IMR-90 (cell line): ENCODE measurements around the gene ZNF48. TPM values are rescaled to one million over a fixed set of nuclear protein-coding genes. Genes with fewer than 3 reads are reported as not detected.

Experiments
- ATAC-seq: fragments of 200-7000 bp; cut with Tn5 transposase; 2 replicates; pipeline ENCODE4 v1.9.1; 2020; ENCODE audit warnings: low read depth, mild to moderate bottlenecking, moderate library complexity
- BruUV-seq: library from RNA; stranded (reverse); fragments of 400-500 nt; replicated peaks from 2 replicates; lab custom pipeline; 2021; lab: Mats Ljungman, UMichigan
- CTCF ChIA-PET: fragments of 300-600 bp; formaldehyde crosslinking; extraction: SDS; loops from one replicate; lab custom pipeline; 2021; ENCODE audit warnings: antibody characterized with exemption; lab: Yijun Ruan, JAX
- POLR2A ChIA-PET: fragments of 300-600 bp; sonication (Branson Sonifier 250); formaldehyde crosslinking; loops from one replicate; lab custom pipeline; 2022; ENCODE audit warnings: antibody characterized with exemption; ENCODE audit not compliant: unreplicated experiment; lab: Charles Lee
- DNase-seq: peaks from one replicate; pipeline ENCODE4 v3.0.0; 2013
- H2AFZ ChIP-seq: replicated peaks from 2 replicates; pipeline ENCODE3; 2013; ENCODE audit warnings: low read length, mild to moderate bottlenecking; ENCODE audit not compliant: poor library complexity
- H2AK5ac ChIP-seq: 2 replicates; pipeline ENCODE4 v1.6.1; 2013; ENCODE audit warnings: low read depth, low read length, inconsistent platforms
- H2AK9ac ChIP-seq: replicated peaks from 2 replicates; pipeline ENCODE3; 2013; ENCODE audit warnings: mild to moderate bottlenecking, low read depth, low read length, moderate library complexity; ENCODE audit not compliant: poor library complexity
- H2BK120ac ChIP-seq: 2 replicates; pipeline ENCODE4 v1.6.1; 2013; ENCODE audit warnings: low read depth, low read length, inconsistent platforms
- H2BK15ac ChIP-seq: 3 replicates; pipeline ENCODE4 v1.6.1; 2013; ENCODE audit warnings: low read depth, low read length, inconsistent platforms
- H2BK20ac ChIP-seq: 2 replicates; pipeline ENCODE4 v1.6.1; 2013; ENCODE audit warnings: low read depth, mild to moderate bottlenecking, inconsistent platforms, low read length, moderate library complexity
- H2BK5ac ChIP-seq: 2 replicates; pipeline ENCODE4 v1.6.1; 2013; ENCODE audit warnings: mild to moderate bottlenecking, low read depth, low read length, inconsistent platforms; ENCODE audit not compliant: poor library complexity, severe bottlenecking
- H3K14ac ChIP-seq: replicated peaks from 2 replicates; pipeline ENCODE4 v1.6.1; 2013; ENCODE audit warnings: low read depth, low read length, inconsistent platforms
- H3K18ac ChIP-seq: 2 replicates; pipeline ENCODE4 v1.6.1; 2013; ENCODE audit warnings: low read depth, low read length, control low read depth
- H3K23ac ChIP-seq: 2 replicates; pipeline ENCODE4 v1.6.1; 2013; ENCODE audit warnings: low read depth, low read length, inconsistent platforms
- H3K27ac ChIP-seq: 2 replicates; pipeline ENCODE4 v1.5.1; 2013; ENCODE audit warnings: mild to moderate bottlenecking, control low read depth, low read length; ENCODE audit not compliant: insufficient read depth
- H3K27me3 ChIP-seq: 2 replicates; pipeline ENCODE4 v1.6.1; 2013; ENCODE audit warnings: low read length; ENCODE audit not compliant: control insufficient read depth, insufficient read depth
- H3K36me3 ChIP-seq: 2 replicates; pipeline ENCODE4 v1.6.1; 2013; ENCODE audit warnings: low read length, mixed read lengths; ENCODE audit not compliant: control insufficient read depth, insufficient read depth
- H3K4ac ChIP-seq: 2 replicates; pipeline ENCODE4 v1.6.1; 2013; ENCODE audit warnings: low read depth, low read length, inconsistent platforms
- H3K4me1 ChIP-seq: 2 replicates; pipeline ENCODE4 v1.6.1; 2013; ENCODE audit warnings: low read length, mixed read lengths; ENCODE audit not compliant: control insufficient read depth, insufficient read depth
- H3K4me2 ChIP-seq: 2 replicates; pipeline ENCODE4 v1.6.1; 2013; ENCODE audit warnings: low read depth, mild to moderate bottlenecking, control low read depth, low read length, moderate library complexity
- H3K4me3 ChIP-seq: 2 replicates; pipeline ENCODE4 v1.5.1; 2013; ENCODE audit warnings: low read depth, mild to moderate bottlenecking, control low read depth, low read length, moderate library complexity; ENCODE audit not compliant: insufficient read depth
- H3K56ac ChIP-seq: 2 replicates; pipeline ENCODE4 v1.6.1; 2013; ENCODE audit warnings: low read length, inconsistent platforms; ENCODE audit not compliant: insufficient read depth; ENCODE audit errors: extremely low read depth
- H3K79me1 ChIP-seq, 2 experiments: 2 replicates each; pipeline ENCODE4 v1.6.1; 2013; ENCODE audit warnings: low read length in 2 of 2, inconsistent platforms in 1 of 2, low read depth in 1 of 2
- H3K9ac ChIP-seq: 2 replicates; pipeline ENCODE4 v1.6.1; 2013; ENCODE audit warnings: low read depth, low read length, control low read depth
- H3K9me1 ChIP-seq: 2 replicates; pipeline ENCODE4 v1.6.1; 2013; ENCODE audit warnings: low read length, inconsistent platforms; ENCODE audit not compliant: insufficient read depth
- H3K9me3 ChIP-seq: 2 replicates; pipeline ENCODE4 v1.6.1; 2013; ENCODE audit warnings: low read length; ENCODE audit not compliant: control insufficient read depth, insufficient read depth
- H4K20me1 ChIP-seq: 2 replicates; pipeline ENCODE4 v1.6.1; 2013; ENCODE audit warnings: low read length, inconsistent platforms; ENCODE audit not compliant: insufficient read depth
- H4K5ac ChIP-seq: 2 replicates; pipeline ENCODE4 v1.6.1; 2013; ENCODE audit warnings: mild to moderate bottlenecking, low read depth, low read length, control low read depth
- H4K8ac ChIP-seq, 2 experiments: 2 replicates each; pipeline ENCODE4 v1.6.1; 2013; ENCODE audit warnings: low read depth in 2 of 2, low read length in 2 of 2, control low read depth in 1 of 2, inconsistent platforms in 1 of 2
- H4K91ac ChIP-seq: 2 replicates; pipeline ENCODE4 v1.6.1; 2013; ENCODE audit warnings: low read depth, low read length, inconsistent platforms; ENCODE audit not compliant: insufficient read depth
- CEBPB ChIP-seq: IDR thresholded peaks from 2 replicates; pipeline ENCODE4 v1.6.1; 2012; ENCODE audit warnings: low read depth, low read length, improper control_type of control experiment
- CHD1 ChIP-seq: IDR thresholded peaks from 2 replicates; pipeline ENCODE4 v1.6.1; 2012; ENCODE audit warnings: low read depth, low read length, improper control_type of control experiment
- MAFK ChIP-seq: IDR thresholded peaks from 2 replicates; pipeline ENCODE4 v1.6.1; 2012; ENCODE audit warnings: low read depth, low read length, improper control_type of control experiment
- NFE2L2 ChIP-seq: fragments of 150-350 bp; IDR thresholded peaks from 2 replicates; pipeline ENCODE4 v1.6.1; 2016; ENCODE audit warnings: low read depth, mild to moderate bottlenecking, low read length
- RFX5 ChIP-seq: IDR thresholded peaks from 2 replicates; pipeline ENCODE4 v1.8.0; 2012; ENCODE audit warnings: low read depth, mild to moderate bottlenecking, low read length, moderate library complexity
- SMC3 ChIP-seq: fragments of 150-350 bp; IDR thresholded peaks from 2 replicates; pipeline ENCODE4 v1.6.1; 2016; ENCODE audit warnings: low read depth, mild to moderate bottlenecking, antibody characterized with exemption, low read length, moderate library complexity
- WGBS, 2 experiments: methylation state at CpG; one replicate each; pipeline versions ENCODE4 v1.1.5 to v1.1.7; 2013; ENCODE audit warnings: missing lambda C conversion rate in 2 of 2; ENCODE audit not compliant: insufficient read length in 1 of 2; ENCODE audit errors: extremely low coverage in 2 of 2; 5-methylcytosine and 5-hydroxymethylcytosine counted together
- dilution Hi-C: fragments of 300-500 bp; cut with HindIII; formaldehyde crosslinking; loops from one replicate; pipeline ENCODE4 v1.14.3; 2018; ENCODE audit warnings: low sequenced_read_pairs; ENCODE audit not compliant: unreplicated experiment
- in situ Hi-C: fragments of 300-500 bp; cut with MboI; formaldehyde crosslinking; loops from 3 replicates; pipeline ENCODE4 v1.14.3; 2019; ENCODE audit warnings: low sequenced_read_pairs, inconsistent platforms, mixed read lengths
- intact Hi-C: fragments of 100-400 bp; cut with micrococcal nuclease; formaldehyde crosslinking; loops from 2 replicates; pipeline ENCODE4 v1.10.0; 2022
- polyA plus RNA-seq, 3 experiments: library from polyadenylated mRNA; depleted of rRNA; stranded (reverse); fragments of >200 nt; gene quantifications; 2 replicates each; pipeline ENCODE4 v1.2.3, GENCODE V29; 2012; ENCODE audit warnings: low replicate concordance in 1 of 3
- total RNA-seq: library from RNA; depleted of rRNA; stranded (reverse); fragments of >200 nt; gene quantifications from 2 replicates; pipeline ENCODE4 v1.2.3, GENCODE V29; 2012
- TF ChIP-seq, protein P1 (sequence below): fragments of 150-350 bp; IDR thresholded peaks from 2 replicates; pipeline ENCODE4 v1.6.1; 2016; ENCODE audit warnings: low read depth, mild to moderate bottlenecking, low read length, moderate library complexity, borderline replicate concordance
- TF ChIP-seq, protein P2 (sequence below): conservative IDR thresholded peaks from 2 replicates; pipeline ENCODE4 v1.5.1; 2012; ENCODE audit warnings: mild to moderate bottlenecking, low read depth, low read length, improper control_type of control experiment
- TF ChIP-seq, protein P3 (sequence below): fragments of 150-350 bp; IDR thresholded peaks from 2 replicates; pipeline ENCODE4 v1.6.1; 2017; ENCODE audit warnings: mild to moderate bottlenecking, antibody characterized with exemption, low read length, low read depth

ZNF48 gene
- total and polyA plus RNA-seq, 2 of the 4 experiments (the other 2 are of a cell fraction) = 5.8 to 6.6 TPM

DNA sequence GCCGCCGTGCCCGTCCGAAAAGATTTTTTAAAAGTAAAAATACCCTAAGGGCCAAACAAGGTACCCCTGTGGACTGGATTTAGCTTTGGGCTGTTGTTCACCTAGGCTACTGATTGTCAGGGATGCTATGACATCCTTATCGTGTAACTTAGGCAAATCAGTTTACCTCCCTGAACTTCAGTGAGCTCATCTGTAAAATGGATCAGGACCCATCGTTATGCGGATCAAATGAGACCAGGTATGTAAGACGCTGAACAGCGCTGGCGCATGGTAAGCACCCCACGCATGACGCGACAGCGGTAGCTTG lies 11.5 kb downstream of the ZNF48 start:
- Histone ChIP-seq H3K79me1 (peaks cover 15 to 38% of the 10 kb centered on the region in 2 experiments), H2AFZ (peak overlapping the region; percentile 97), H2BK15ac (peak overlapping the region; percentile 33; the same call in 2 of the 3 replicates), H3K4ac (peak overlapping the region; percentile 95), H3K36me3 (peaks cover 9% of the 10 kb centered on the region), H2BK20ac (peak overlapping the region; percentile 32; the same call in 1 of the 2 replicates), H2AK5ac (peak overlapping the region; percentile 90), H3K4me1 (peaks cover 11% of the 10 kb centered on the region), H3K14ac (peak overlapping the region; percentile 97), H3K27me3 (no peaks in the 10 kb centered on the region), H3K23ac (peak overlapping the region; percentile 48), H3K4me2 (peak overlapping the region; percentile 93), H2BK120ac (peak overlapping the region; percentile 74), H3K18ac (peak overlapping the region; percentile 39; the same call in 1 of the 2 replicates), H3K27ac (peak overlapping the region; percentile 84), H4K20me1 (peaks cover 10% of the 10 kb centered on the region; the same call in 1 of the 2 replicates), H3K9me3 (no peaks in the 10 kb centered on the region), H4K8ac (peak overlapping the region; percentile 84 to 96), H3K4me3 (peak overlapping the region; percentile 71), H4K91ac (peak overlapping the region; percentile 59; the same call in 1 of the 2 replicates), H3K56ac (peak overlapping the region; percentile 77; the same call in 1 of the 2 replicates), H4K5ac (peak overlapping the region; percentile 72), H2AK9ac (peak overlapping the region; percentile 89), H3K9me1 (peaks cover 11% of the 10 kb centered on the region), H2BK5ac (peak overlapping the region; percentile 82), H3K9ac (peak overlapping the region; percentile 87)
- no peak for DNase-seq
- CTCF ChIA-PET = no interaction called here
- 20% methylated on average over 9 of the region's 14 CpGs; no CpG with 5 or more reads in 1 of the 2 experiments for WGBS, 2 experiments
- no peak for ATAC-seq
- intact Hi-C loops (loop anchor here (10.0 kb wide), 1 partner anchor 312 kb away; the partner anchor contains the start of genes TBX6 and YPEL3), in situ Hi-C loops (loop anchor here (10.0 to 25.0 kb wide), 2 partner anchors 219 to 332 kb away; partner anchors contain the start of genes BOLA2B, CORO1A, PPP4C and SLX1A), dilution Hi-C loops (no loop called here)
- BruUV-seq = no TSS peak
- TF ChIP-seq RFX5 = no peak
- TF ChIP-seq, protein P1, sequence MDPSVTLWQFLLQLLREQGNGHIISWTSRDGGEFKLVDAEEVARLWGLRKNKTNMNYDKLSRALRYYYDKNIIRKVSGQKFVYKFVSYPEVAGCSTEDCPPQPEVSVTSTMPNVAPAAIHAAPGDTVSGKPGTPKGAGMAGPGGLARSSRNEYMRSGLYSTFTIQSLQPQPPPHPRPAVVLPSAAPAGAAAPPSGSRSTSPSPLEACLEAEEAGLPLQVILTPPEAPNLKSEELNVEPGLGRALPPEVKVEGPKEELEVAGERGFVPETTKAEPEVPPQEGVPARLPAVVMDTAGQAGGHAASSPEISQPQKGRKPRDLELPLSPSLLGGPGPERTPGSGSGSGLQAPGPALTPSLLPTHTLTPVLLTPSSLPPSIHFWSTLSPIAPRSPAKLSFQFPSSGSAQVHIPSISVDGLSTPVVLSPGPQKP = no peak
- no peak for TF ChIP-seq MAFK
- TF ChIP-seq SMC3 = no peak
- no peak for TF ChIP-seq CHD1
- TF ChIP-seq CEBPB = no peak
- TF ChIP-seq, protein P2, sequence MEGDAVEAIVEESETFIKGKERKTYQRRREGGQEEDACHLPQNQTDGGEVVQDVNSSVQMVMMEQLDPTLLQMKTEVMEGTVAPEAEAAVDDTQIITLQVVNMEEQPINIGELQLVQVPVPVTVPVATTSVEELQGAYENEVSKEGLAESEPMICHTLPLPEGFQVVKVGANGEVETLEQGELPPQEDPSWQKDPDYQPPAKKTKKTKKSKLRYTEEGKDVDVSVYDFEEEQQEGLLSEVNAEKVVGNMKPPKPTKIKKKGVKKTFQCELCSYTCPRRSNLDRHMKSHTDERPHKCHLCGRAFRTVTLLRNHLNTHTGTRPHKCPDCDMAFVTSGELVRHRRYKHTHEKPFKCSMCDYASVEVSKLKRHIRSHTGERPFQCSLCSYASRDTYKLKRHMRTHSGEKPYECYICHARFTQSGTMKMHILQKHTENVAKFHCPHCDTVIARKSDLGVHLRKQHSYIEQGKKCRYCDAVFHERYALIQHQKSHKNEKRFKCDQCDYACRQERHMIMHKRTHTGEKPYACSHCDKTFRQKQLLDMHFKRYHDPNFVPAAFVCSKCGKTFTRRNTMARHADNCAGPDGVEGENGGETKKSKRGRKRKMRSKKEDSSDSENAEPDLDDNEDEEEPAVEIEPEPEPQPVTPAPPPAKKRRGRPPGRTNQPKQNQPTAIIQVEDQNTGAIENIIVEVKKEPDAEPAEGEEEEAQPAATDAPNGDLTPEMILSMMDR = no peak
- TF ChIP-seq, protein P3, sequence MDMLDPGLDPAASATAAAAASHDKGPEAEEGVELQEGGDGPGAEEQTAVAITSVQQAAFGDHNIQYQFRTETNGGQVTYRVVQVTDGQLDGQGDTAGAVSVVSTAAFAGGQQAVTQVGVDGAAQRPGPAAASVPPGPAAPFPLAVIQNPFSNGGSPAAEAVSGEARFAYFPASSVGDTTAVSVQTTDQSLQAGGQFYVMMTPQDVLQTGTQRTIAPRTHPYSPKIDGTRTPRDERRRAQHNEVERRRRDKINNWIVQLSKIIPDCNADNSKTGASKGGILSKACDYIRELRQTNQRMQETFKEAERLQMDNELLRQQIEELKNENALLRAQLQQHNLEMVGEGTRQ = no peak
- no peak for TF ChIP-seq NFE2L2
- POLR2A ChIA-PET = interaction anchor here (1.0 to 1.1 kb wide), 2 partner anchors 11 kb away, joined by 3 to 7 read pairs; partner anchors contain the start of gene ZNF48
